Liver (tissue), 9 donors: Measurements from ENCODE around the gene XKR7. TPM values are rescaled to one million over a fixed set of nuclear protein-coding genes. Genes with fewer than 3 reads are reported as not detected.

Experiments
- DNase-seq: peaks from one replicate; pipeline ENCODE4 v3.0.0-alpha.2; 2017; ENCODE audit warnings: low spot score
- H3K27ac ChIP-seq, 2 donors: one replicate each; pipeline ENCODE4 v1.7.0; 2013; ENCODE audit warnings: inconsistent platforms in 2 of 2, low read length in 2 of 2, control low read depth in 1 of 2, low read depth in 1 of 2, mild to moderate bottlenecking in 1 of 2
- H3K27me3 ChIP-seq, 4 donors: one replicate each; pipeline versions ENCODE4 v1.6.1 to v1.7.0; 2013; ENCODE audit warnings: low read length in 3 of 4, inconsistent platforms in 1 of 4, mild to moderate bottlenecking in 1 of 4, moderate library complexity in 1 of 4; ENCODE audit not compliant: control insufficient read depth in 4 of 4, insufficient read depth in 4 of 4
- H3K36me3 ChIP-seq, 4 donors: one replicate each; pipeline versions ENCODE4 v1.6.1 to v1.7.0; 2013; ENCODE audit warnings: low read length in 3 of 4, mild to moderate bottlenecking in 3 of 4, low read depth in 1 of 4, moderate library complexity in 1 of 4; ENCODE audit not compliant: control insufficient read depth in 4 of 4, insufficient read depth in 3 of 4
- H3K4me1 ChIP-seq, 4 donors: one replicate each; pipeline versions ENCODE4 v1.6.1 to v1.7.0; 2013; ENCODE audit warnings: low read length in 3 of 4, mild to moderate bottlenecking in 3 of 4, moderate library complexity in 1 of 4; ENCODE audit not compliant: control insufficient read depth in 4 of 4, insufficient read depth in 4 of 4
- H3K4me3 ChIP-seq, 3 donors: one replicate each; pipeline versions ENCODE4 v1.6.1 to v1.7.0; 2013; ENCODE audit warnings: low read length in 3 of 3, control low read depth in 1 of 3, low read depth in 1 of 3, mild to moderate bottlenecking in 1 of 3
- H3K9ac ChIP-seq, 2 donors: one replicate each; pipeline ENCODE4 v1.7.0; 2013; ENCODE audit warnings: low read length in 2 of 2, mild to moderate bottlenecking in 2 of 2, moderate library complexity in 2 of 2, control low read depth in 1 of 2, low read depth in 1 of 2
- H3K9me3 ChIP-seq, 4 donors: one replicate each; pipeline versions ENCODE4 v1.6.1 to v1.7.0; 2013; ENCODE audit warnings: low read length in 3 of 4; ENCODE audit not compliant: control insufficient read depth in 4 of 4
- ATF3 ChIP-seq: IDR thresholded peaks from 2 replicates; pipeline ENCODE4 v1.6.1; 2016; ENCODE audit warnings: antibody characterized with exemption
- CTCF ChIP-seq: fragments of 150-350 bp; IDR thresholded peaks from 2 replicates; pipeline ENCODE4 v1.5.1; 2017; ENCODE audit warnings: improper control_type of control experiment, low read depth, low read length; ENCODE audit not compliant: missing input control
- EGR1 ChIP-seq, 2 donors: IDR thresholded peaks; 2 replicates each; pipeline ENCODE4 v1.6.1; 2016 to 2018; ENCODE audit warnings: antibody characterized with exemption in 2 of 2, low read depth in 2 of 2
- FOXA1 ChIP-seq: IDR thresholded peaks from 2 replicates; pipeline ENCODE4 v1.6.1; 2016; ENCODE audit warnings: antibody characterized with exemption
- FOXA2 ChIP-seq: IDR thresholded peaks from 2 replicates; pipeline ENCODE4 v1.6.1; 2016; ENCODE audit warnings: antibody characterized with exemption
- GABPA ChIP-seq, 2 donors: IDR thresholded peaks in 1 of 2; conservative IDR thresholded peaks in 1 of 2; 2 replicates each; pipeline ENCODE4 v1.6.1; 2016; ENCODE audit warnings: antibody characterized with exemption in 2 of 2, mild to moderate bottlenecking in 1 of 2, moderate library complexity in 1 of 2
- HNF4A ChIP-seq, 2 donors: conservative IDR thresholded peaks; 2 replicates each; pipeline ENCODE4 v1.6.1; 2016; ENCODE audit warnings: antibody characterized with exemption in 2 of 2, mild to moderate bottlenecking in 2 of 2
- HNF4G ChIP-seq: IDR thresholded peaks from 2 replicates; pipeline ENCODE4 v1.6.1; 2016; ENCODE audit warnings: antibody characterized with exemption
- JUND ChIP-seq, 2 donors: IDR thresholded peaks; 2 replicates each; pipeline ENCODE4 v1.6.1; 2016; ENCODE audit warnings: antibody characterized with exemption in 2 of 2
- MAX ChIP-seq: IDR thresholded peaks from 2 replicates; pipeline ENCODE4 v1.6.1; 2016; ENCODE audit warnings: antibody characterized with exemption
- NR2F2 ChIP-seq: IDR thresholded peaks from 2 replicates; pipeline ENCODE4 v1.6.1; 2016; ENCODE audit warnings: antibody characterized with exemption
- RAD21 ChIP-seq, 2 donors: IDR thresholded peaks; 2 replicates each; pipeline ENCODE4 v1.6.1; 2016; ENCODE audit warnings: antibody characterized with exemption in 2 of 2, mild to moderate bottlenecking in 2 of 2
- REST ChIP-seq: IDR thresholded peaks from 2 replicates; pipeline ENCODE4 v1.6.1; 2016; ENCODE audit warnings: antibody characterized with exemption, mild to moderate bottlenecking
- RXRA ChIP-seq, 2 donors: IDR thresholded peaks; 2 replicates each; pipeline ENCODE4 v1.6.1; 2017 to 2018; ENCODE audit warnings: antibody characterized with exemption in 2 of 2, mild to moderate bottlenecking in 1 of 2
- SP1 ChIP-seq: IDR thresholded peaks from 2 replicates; pipeline ENCODE4 v1.6.1; 2018; ENCODE audit warnings: antibody characterized with exemption, mild to moderate bottlenecking
- TAF1 ChIP-seq: conservative IDR thresholded peaks from 2 replicates; pipeline ENCODE4 v1.6.1; 2016; ENCODE audit warnings: antibody characterized with exemption, mild to moderate bottlenecking
- ZBTB33 ChIP-seq: IDR thresholded peaks from 2 replicates; pipeline ENCODE4 v1.6.1; 2016; ENCODE audit warnings: antibody characterized with exemption
- WGBS: extraction: QIAGEN DNeasy Blood & Tissue Kit; methylation state at CpG from one replicate; pipeline ENCODE4 v1.1.7; 2013; 5-methylcytosine and 5-hydroxymethylcytosine counted together
- polyA plus RNA-seq, 2 donors: library from polyadenylated mRNA; stranded (reverse) in 1 of 2; unstranded in 1 of 2; fragments of 200-250 nt in 1 of 2; fragments of >200 nt in 1 of 2; fragmentation: Nextera tagmentation in 1 of 2; extraction: Ambion mirVana in 1 of 2; gene quantifications; one replicate each; pipeline versions ENCODE4 v1.2.1 to v1.2.3, GENCODE V29; 2013 to 2015
- total RNA-seq, 2 donors: library from RNA; depleted of rRNA; stranded (reverse); fragments of >200 nt; gene quantifications; one replicate each; pipeline ENCODE4 v1.2.3, GENCODE V29; 2014
- donor health status: healthy.
- donor health status: healthy.
- donor health status: healthy.
- donor health status: healthy.
- donor health status: healthy.

XKR7 gene
- total and polyA plus RNA-seq, 4 donors = under 0.01 to 0.05 TPM; not detected in 2

GRCh38 chr20:31918466-31919105 lies 49.4 kb upstream of the XKR7 start (continued):
- TF ChIP-seq ATF3 = no peak
- TF ChIP-seq RAD21 (IDR thresholded peaks at IDR 0.05) = no peak
- no peak for TF ChIP-seq MAX
- no peak for TF ChIP-seq HNF4A (conservative IDR thresholded peaks at IDR 0.05)
- no peak for TF ChIP-seq FOXA2

- Histone ChIP-seq H3K36me3 (no peaks in the 10 kb centered on the region), H3K4me3 (no peak overlapping the region), H3K9me3 (no peaks in the 10 kb centered on the region), H3K4me1 (no peaks in the 10 kb centered on the region), H3K27ac (no peak overlapping the region), H3K9ac (no peak overlapping the region), H3K27me3 (peaks cover 0 to 7% (median 0%) of the 10 kb centered on the region in 4 donors)
- WGBS = 60% methylated on average over 6 of the region's 6 CpGs
- no peak for DNase-seq
- TF ChIP-seq SP1 = no peak
These were observed 48.4 kb upstream of the XKR7 start for GRCh38 chr20:31919410-31920155.

- TF ChIP-seq HNF4A (conservative IDR thresholded peaks at IDR 0.05) (no peak), MAX (no peak), NR2F2 (no peak), EGR1 (IDR thresholded peaks at IDR 0.05; ENCODE audit: low read depth in 2 of 2) (no peak), SP1 (no peak), JUND (IDR thresholded peaks at IDR 0.05) (no peak), FOXA2 (no peak), REST (no peak), FOXA1 (no peak), ATF3 (no peak), GABPA (IDR thresholded peaks at IDR 0.05 in 1 of 2, conservative IDR thresholded peaks at IDR 0.05 in 1 of 2) (no peak), RXRA (IDR thresholded peaks at IDR 0.05) (no peak), RAD21 (IDR thresholded peaks at IDR 0.05) (no peak), HNF4G (no peak), TAF1 (no peak), ZBTB33 (no peak), CTCF (no peak)
- Histone ChIP-seq H3K9me3 (no peaks in the 10 kb centered on the region), H3K4me1 (no peaks in the 10 kb centered on the region), H3K27ac (no peak overlapping the region), H3K36me3 (no peaks in the 10 kb centered on the region), H3K9ac (no peak overlapping the region), H3K27me3 (peaks cover 0 to 7% (median 0%) of the 10 kb centered on the region in 4 donors), H3K4me3 (no peak overlapping the region)
- 82% methylated on average over 11 of the region's 11 CpGs for WGBS
- DNase-seq = no peak
These were observed 47.6 kb upstream of the XKR7 start for GRCh38 chr20:31920275-31920855.
